SK-N-SH treated with all-trans-retinoic acid at 6 μM for 48 hours (cell line): ENCODE data around the gene DPEP2.

ENCODE experiments used
- ATAC-seq: fragments of 200-7000 bp; cut with Tn5 transposase; 3 replicates; pipeline ENCODE4 v1.9.1; 2020; ENCODE audit warnings: mild to moderate bottlenecking, moderate library complexity
- ARNTL ChIP-seq: fragments of 450-650 bp; formaldehyde crosslinking; IDR thresholded peaks from 2 replicates; pipeline ENCODE4 v1.5.0; 2020; ENCODE audit warnings: low read depth, mild to moderate bottlenecking, moderate library complexity, borderline replicate concordance
- BACH2 ChIP-seq: fragments of 250-450 bp; sonication (Bioruptor Pico); IDR thresholded peaks from 2 replicates; pipeline ENCODE4 v1.9.0; 2021; ENCODE audit warnings: mild to moderate bottlenecking, borderline replicate concordance
- CSDC2 ChIP-seq: fragments of 250-450 bp; sonication (Bioruptor Pico); IDR thresholded peaks from 2 replicates; pipeline ENCODE4 v1.5.0; 2020; ENCODE audit warnings: mild to moderate bottlenecking, moderate library complexity
- OSR1 ChIP-seq: fragments of 250-450 bp; sonication (Bioruptor Pico); IDR thresholded peaks from 2 replicates; pipeline ENCODE4 v1.8.0; 2022; ENCODE audit warnings: moderate library complexity, mild to moderate bottlenecking, inconsistent platforms
- PATZ1 ChIP-seq: fragments of 250-450 bp; sonication (Bioruptor Pico); IDR thresholded peaks from 2 replicates; pipeline ENCODE4 v1.8.0; 2020; ENCODE audit warnings: mild to moderate bottlenecking, moderate library complexity, borderline replicate concordance
- PPARA ChIP-seq: fragments of 250-450 bp; sonication (Bioruptor Pico); IDR thresholded peaks from 2 replicates; pipeline ENCODE4 v1.5.0; 2020; ENCODE audit warnings: mild to moderate bottlenecking, borderline replicate concordance
- RARB ChIP-seq: fragments of 250-450 bp; sonication (Bioruptor Pico); IDR thresholded peaks from 2 replicates; pipeline ENCODE4 v1.8.0; 2021; ENCODE audit warnings: mild to moderate bottlenecking, moderate library complexity
- SNAI2 ChIP-seq: fragments of 250-450 bp; sonication (Bioruptor Pico); IDR thresholded peaks from 2 replicates; pipeline ENCODE4 v1.5.0; 2020; ENCODE audit warnings: mild to moderate bottlenecking, moderate library complexity
- TCF4 ChIP-seq: fragments of 250-450 bp; sonication (Bioruptor Pico); IDR thresholded peaks from 2 replicates; pipeline ENCODE4 v1.8.0; 2021; ENCODE audit warnings: mild to moderate bottlenecking, moderate library complexity, borderline replicate concordance
- TOX ChIP-seq: fragments of 250-450 bp; sonication (Bioruptor Pico); IDR thresholded peaks from 2 replicates; pipeline ENCODE4 v1.8.0; 2021; ENCODE audit warnings: mild to moderate bottlenecking, moderate library complexity, borderline replicate concordance
- ZC3H10 ChIP-seq: fragments of 250-450 bp; sonication (Bioruptor Pico); IDR thresholded peaks from 2 replicates; pipeline ENCODE4 v1.5.1; 2021; ENCODE audit warnings: mild to moderate bottlenecking, moderate library complexity
- ZFP3 ChIP-seq: fragments of 250-450 bp; sonication (Bioruptor Pico); IDR thresholded peaks from 2 replicates; pipeline ENCODE4 v1.5.0; 2020; ENCODE audit warnings: mild to moderate bottlenecking, moderate library complexity
- ZFP30 ChIP-seq: fragments of 450-650 bp; formaldehyde crosslinking; IDR thresholded peaks from 2 replicates; pipeline ENCODE4 v1.5.0; 2022; ENCODE audit warnings: mild to moderate bottlenecking, moderate library complexity
- ZNF565 ChIP-seq: fragments of 450-650 bp; formaldehyde crosslinking; conservative IDR thresholded peaks from 2 replicates; pipeline ENCODE4 v1.5.0; 2020; ENCODE audit warnings: low read depth, mild to moderate bottlenecking, moderate library complexity
- ZNF70 ChIP-seq: fragments of 450-650 bp; formaldehyde crosslinking; IDR thresholded peaks from 2 replicates; pipeline ENCODE4 v1.5.0; 2020; ENCODE audit warnings: mild to moderate bottlenecking, moderate library complexity
- ZNF8 ChIP-seq: fragments of 450-650 bp; formaldehyde crosslinking; IDR thresholded peaks from 2 replicates; pipeline ENCODE4 v1.5.0; 2020; ENCODE audit warnings: mild to moderate bottlenecking, moderate library complexity
- TF ChIP-seq, protein P1 (sequence below): fragments of 250-450 bp; sonication (Bioruptor Pico); IDR thresholded peaks from 2 replicates; pipeline ENCODE4 v1.5.0; 2020; ENCODE audit warnings: mild to moderate bottlenecking, moderate library complexity
- TF ChIP-seq, protein P2 (sequence below): fragments of 250-450 bp; sonication (Bioruptor Pico); IDR thresholded peaks from 2 replicates; pipeline ENCODE4 v1.8.0; 2021; ENCODE audit warnings: low read depth, mild to moderate bottlenecking, moderate library complexity, borderline replicate concordance
- TF ChIP-seq, protein P3 (sequence below): fragments of 250-450 bp; sonication (Bioruptor Pico); IDR thresholded peaks from 2 replicates; pipeline ENCODE4 v1.5.1; 2020; ENCODE audit warnings: low read depth, mild to moderate bottlenecking, moderate library complexity
- TF ChIP-seq, protein P4 (sequence below): fragments of 250-450 bp; sonication (Bioruptor Pico); IDR thresholded peaks from 2 replicates; pipeline ENCODE4 v1.5.1; 2021; ENCODE audit warnings: mild to moderate bottlenecking, moderate library complexity

DPEP2 gene

DNA sequence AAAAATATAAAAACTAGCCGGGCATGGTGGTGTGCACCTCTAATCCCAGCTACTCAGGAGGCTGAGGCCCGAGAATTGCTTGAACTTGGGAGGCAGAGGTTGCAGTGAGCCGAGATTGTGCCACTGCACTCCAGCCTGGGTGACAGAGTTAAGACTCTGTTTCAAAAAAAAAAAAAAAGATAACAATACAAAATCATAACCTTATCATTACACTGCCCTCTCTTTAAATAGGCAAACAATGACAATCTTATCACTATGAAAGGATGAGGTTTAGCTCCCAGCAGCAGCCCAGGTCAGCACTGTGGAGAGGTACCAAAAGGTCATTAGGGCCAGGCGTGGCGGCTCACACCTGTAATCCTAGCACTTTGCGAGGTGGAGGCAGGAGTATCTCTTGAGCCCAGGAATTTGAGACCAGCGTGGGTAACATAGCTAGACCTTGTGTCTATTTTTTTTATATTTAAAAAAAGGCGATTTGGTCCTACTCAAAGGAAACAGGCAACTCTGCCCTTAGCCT lies 19.9 kb upstream of the DPEP2 start:
- no peak for TF ChIP-seq ZNF8 (CRISPR knock-in tag)
- no peak for TF ChIP-seq TCF4 (CRISPR knock-in tag)
- TF ChIP-seq ZNF565 (CRISPR knock-in tag) = no peak
- TF ChIP-seq, protein P1, sequence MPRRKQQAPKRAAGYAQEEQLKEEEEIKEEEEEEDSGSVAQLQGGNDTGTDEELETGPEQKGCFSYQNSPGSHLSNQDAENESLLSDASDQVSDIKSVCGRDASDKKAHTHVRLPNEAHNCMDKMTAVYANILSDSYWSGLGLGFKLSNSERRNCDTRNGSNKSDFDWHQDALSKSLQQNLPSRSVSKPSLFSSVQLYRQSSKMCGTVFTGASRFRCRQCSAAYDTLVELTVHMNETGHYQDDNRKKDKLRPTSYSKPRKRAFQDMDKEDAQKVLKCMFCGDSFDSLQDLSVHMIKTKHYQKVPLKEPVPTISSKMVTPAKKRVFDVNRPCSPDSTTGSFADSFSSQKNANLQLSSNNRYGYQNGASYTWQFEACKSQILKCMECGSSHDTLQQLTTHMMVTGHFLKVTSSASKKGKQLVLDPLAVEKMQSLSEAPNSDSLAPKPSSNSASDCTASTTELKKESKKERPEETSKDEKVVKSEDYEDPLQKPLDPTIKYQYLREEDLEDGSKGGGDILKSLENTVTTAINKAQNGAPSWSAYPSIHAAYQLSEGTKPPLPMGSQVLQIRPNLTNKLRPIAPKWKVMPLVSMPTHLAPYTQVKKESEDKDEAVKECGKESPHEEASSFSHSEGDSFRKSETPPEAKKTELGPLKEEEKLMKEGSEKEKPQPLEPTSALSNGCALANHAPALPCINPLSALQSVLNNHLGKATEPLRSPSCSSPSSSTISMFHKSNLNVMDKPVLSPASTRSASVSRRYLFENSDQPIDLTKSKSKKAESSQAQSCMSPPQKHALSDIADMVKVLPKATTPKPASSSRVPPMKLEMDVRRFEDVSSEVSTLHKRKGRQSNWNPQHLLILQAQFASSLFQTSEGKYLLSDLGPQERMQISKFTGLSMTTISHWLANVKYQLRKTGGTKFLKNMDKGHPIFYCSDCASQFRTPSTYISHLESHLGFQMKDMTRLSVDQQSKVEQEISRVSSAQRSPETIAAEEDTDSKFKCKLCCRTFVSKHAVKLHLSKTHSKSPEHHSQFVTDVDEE (CRISPR knock-in tag) = no peak
- TF ChIP-seq PPARA (CRISPR knock-in tag) = no peak
- no peak for TF ChIP-seq BACH2 (CRISPR knock-in tag)
- TF ChIP-seq TOX (CRISPR knock-in tag) = no peak
- TF ChIP-seq ZFP3 (CRISPR knock-in tag) = no peak
- no peak for TF ChIP-seq ARNTL
- TF ChIP-seq PATZ1 = no peak
- TF ChIP-seq ZFP30 (CRISPR knock-in tag) = no peak
- no peak for TF ChIP-seq CSDC2 (CRISPR knock-in tag)

GRCh38 chr16:68015681-68016080 lies 16.4 kb upstream of the DPEP2 start, which contains the start of gene DPEP2NB:
TSS of gene DPEP2NB (minus strand) at chr16:68015911. CDS start at chr16:68015770, 141 bp downstream.
- ATAC-seq = no peak
- TF ChIP-seq, protein P2, sequence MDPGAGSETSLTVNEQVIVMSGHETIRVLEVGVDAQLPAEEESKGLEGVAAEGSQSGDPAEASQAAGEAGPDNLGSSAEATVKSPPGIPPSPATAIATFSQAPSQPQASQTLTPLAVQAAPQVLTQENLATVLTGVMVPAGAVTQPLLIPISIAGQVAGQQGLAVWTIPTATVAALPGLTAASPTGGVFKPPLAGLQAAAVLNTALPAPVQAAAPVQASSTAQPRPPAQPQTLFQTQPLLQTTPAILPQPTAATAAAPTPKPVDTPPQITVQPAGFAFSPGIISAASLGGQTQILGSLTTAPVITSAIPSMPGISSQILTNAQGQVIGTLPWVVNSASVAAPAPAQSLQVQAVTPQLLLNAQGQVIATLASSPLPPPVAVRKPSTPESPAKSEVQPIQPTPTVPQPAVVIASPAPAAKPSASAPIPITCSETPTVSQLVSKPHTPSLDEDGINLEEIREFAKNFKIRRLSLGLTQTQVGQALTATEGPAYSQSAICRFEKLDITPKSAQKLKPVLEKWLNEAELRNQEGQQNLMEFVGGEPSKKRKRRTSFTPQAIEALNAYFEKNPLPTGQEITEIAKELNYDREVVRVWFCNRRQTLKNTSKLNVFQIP = no peak
- TF ChIP-seq BACH2 (CRISPR knock-in tag) = no peak
- no peak for TF ChIP-seq OSR1 (CRISPR knock-in tag)
- TF ChIP-seq, protein P3, sequence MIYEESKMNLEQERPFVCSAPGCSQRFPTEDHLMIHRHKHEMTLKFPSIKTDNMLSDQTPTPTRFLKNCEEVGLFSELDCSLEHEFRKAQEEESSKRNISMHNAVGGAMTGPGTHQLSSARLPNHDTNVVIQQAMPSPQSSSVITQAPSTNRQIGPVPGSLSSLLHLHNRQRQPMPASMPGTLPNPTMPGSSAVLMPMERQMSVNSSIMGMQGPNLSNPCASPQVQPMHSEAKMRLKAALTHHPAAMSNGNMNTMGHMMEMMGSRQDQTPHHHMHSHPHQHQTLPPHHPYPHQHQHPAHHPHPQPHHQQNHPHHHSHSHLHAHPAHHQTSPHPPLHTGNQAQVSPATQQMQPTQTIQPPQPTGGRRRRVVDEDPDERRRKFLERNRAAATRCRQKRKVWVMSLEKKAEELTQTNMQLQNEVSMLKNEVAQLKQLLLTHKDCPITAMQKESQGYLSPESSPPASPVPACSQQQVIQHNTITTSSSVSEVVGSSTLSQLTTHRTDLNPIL (CRISPR knock-in tag) = no peak
- no peak for TF ChIP-seq RARB (CRISPR knock-in tag)
- TF ChIP-seq SNAI2 = no peak
- no peak for TF ChIP-seq PPARA (CRISPR knock-in tag)
- TF ChIP-seq ZNF70 = no peak
- TF ChIP-seq TOX (CRISPR knock-in tag) = no peak
- no peak for TF ChIP-seq CSDC2 (CRISPR knock-in tag)
- TF ChIP-seq, protein P4, sequence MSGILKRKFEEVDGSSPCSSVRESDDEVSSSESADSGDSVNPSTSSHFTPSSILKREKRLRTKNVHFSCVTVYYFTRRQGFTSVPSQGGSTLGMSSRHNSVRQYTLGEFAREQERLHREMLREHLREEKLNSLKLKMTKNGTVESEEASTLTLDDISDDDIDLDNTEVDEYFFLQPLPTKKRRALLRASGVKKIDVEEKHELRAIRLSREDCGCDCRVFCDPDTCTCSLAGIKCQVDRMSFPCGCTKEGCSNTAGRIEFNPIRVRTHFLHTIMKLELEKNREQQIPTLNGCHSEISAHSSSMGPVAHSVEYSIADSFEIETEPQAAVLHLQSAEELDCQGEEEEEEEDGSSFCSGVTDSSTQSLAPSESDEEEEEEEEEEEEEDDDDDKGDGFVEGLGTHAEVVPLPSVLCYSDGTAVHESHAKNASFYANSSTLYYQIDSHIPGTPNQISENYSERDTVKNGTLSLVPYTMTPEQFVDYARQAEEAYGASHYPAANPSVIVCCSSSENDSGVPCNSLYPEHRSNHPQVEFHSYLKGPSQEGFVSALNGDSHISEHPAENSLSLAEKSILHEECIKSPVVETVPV = no peak
- TF ChIP-seq, protein P1 (CRISPR knock-in tag) = no peak
- no peak for TF ChIP-seq PATZ1
- TF ChIP-seq ARNTL = no peak
- TF ChIP-seq ZNF8 (CRISPR knock-in tag) = no peak
- TF ChIP-seq ZC3H10 (CRISPR knock-in tag) = no peak

More for the DNA sequence above, 19.9 kb upstream of the DPEP2 start:
- ATAC-seq = no peak
